Naive thymus-derived CD4-positive, alpha-beta T cell (primary cell): ENCODE data around the gene RUNX2. TPM values are rescaled to one million over a fixed set of nuclear protein-coding genes. Genes with fewer than 3 reads are reported as not detected.

Experiments used
- ATAC-seq: fragments of 150-1000 bp; cut with Tn5 transposase; 2 replicates; pipeline ENCODE4 v1.10.0; 2021; ENCODE audit warnings: mild to moderate bottlenecking, moderate library complexity
- CTCF ChIA-PET: fragments of 350-600 bp; sonication (Branson Sonifier 250); formaldehyde crosslinking; loops from one replicate; lab custom pipeline; 2021; ENCODE audit warnings: antibody characterized with exemption; lab: Charles Lee
- POLR2A ChIA-PET: fragments of 350-600 bp; sonication (Branson Sonifier 250); formaldehyde crosslinking; loops from one replicate; lab custom pipeline; 2021; ENCODE audit warnings: antibody characterized with exemption, inconsistent platforms; lab: Charles Lee
- DNase-seq, 9 donors: peaks; one replicate each; pipeline versions ENCODE4 v3.0.0 to v3.0.0-alpha.2; 2020 to 2022; ENCODE audit warnings: mixed read lengths in 1 of 9
- H3K27ac ChIP-seq: one replicate; pipeline ENCODE4 v1.7.0; 2013; ENCODE audit warnings: mild to moderate bottlenecking, low read depth, low read length, moderate library complexity
- H3K27me3 ChIP-seq, 2 donors: one replicate each; pipeline ENCODE4 v1.7.0; 2013; ENCODE audit warnings: low read length in 2 of 2, mild to moderate bottlenecking in 2 of 2, moderate library complexity in 2 of 2; ENCODE audit not compliant: control insufficient read depth in 2 of 2, insufficient read depth in 2 of 2
- H3K36me3 ChIP-seq, 3 experiments: 1 replicate in 2 of 3; 2 replicates in 1 of 3; pipeline ENCODE4 v1.7.0; 2013; ENCODE audit warnings: low read length in 3 of 3, mild to moderate bottlenecking in 3 of 3, moderate library complexity in 1 of 3; ENCODE audit not compliant: insufficient read depth in 3 of 3, control insufficient read depth in 2 of 3
- H3K4me1 ChIP-seq, 2 donors: one replicate each; pipeline ENCODE4 v1.7.0; 2013; ENCODE audit warnings: low read length in 2 of 2, mild to moderate bottlenecking in 2 of 2, moderate library complexity in 1 of 2; ENCODE audit not compliant: control insufficient read depth in 2 of 2, insufficient read depth in 2 of 2
- H3K4me3 ChIP-seq: 2 replicates; pipeline ENCODE4 v1.7.0; 2013; ENCODE audit warnings: mild to moderate bottlenecking, low read length
- H3K9me3 ChIP-seq, 3 experiments: 1 replicate in 2 of 3; 2 replicates in 1 of 3; pipeline ENCODE4 v1.7.0; 2013; ENCODE audit warnings: low read length in 3 of 3; ENCODE audit not compliant: control insufficient read depth in 2 of 3
- H3K27ac Mint-ChIP-seq, 9 donors: one replicate each; pipeline ENCODE4 v1.8.0; 2020 to 2022; ENCODE audit warnings: mixed read lengths in 9 of 9, mild to moderate bottlenecking in 8 of 9, moderate library complexity in 5 of 9, inconsistent platforms in 2 of 9
- H3K27me3 Mint-ChIP-seq, 5 donors: one replicate each; pipeline ENCODE4 v1.8.0; 2021 to 2022; ENCODE audit warnings: mixed read lengths in 5 of 5, mild to moderate bottlenecking in 1 of 5
- H3K36me3 Mint-ChIP-seq, 5 donors: one replicate each; pipeline ENCODE4 v1.8.0; 2020 to 2022; ENCODE audit warnings: mixed read lengths in 5 of 5, mild to moderate bottlenecking in 3 of 5, inconsistent platforms in 1 of 5
- H3K4me1 Mint-ChIP-seq, 7 donors: one replicate each; pipeline ENCODE4 v1.8.0; 2020 to 2022; ENCODE audit warnings: mixed read lengths in 7 of 7, mild to moderate bottlenecking in 3 of 7, inconsistent platforms in 1 of 7
- H3K4me3 Mint-ChIP-seq, 10 donors: one replicate each; pipeline ENCODE4 v1.8.0; 2020 to 2022; ENCODE audit warnings: mild to moderate bottlenecking in 10 of 10, mixed read lengths in 10 of 10, moderate library complexity in 6 of 10, inconsistent platforms in 2 of 10
- H3K9me3 Mint-ChIP-seq, 11 donors: one replicate each; pipeline ENCODE4 v1.8.0; 2020 to 2022; ENCODE audit warnings: mixed read lengths in 11 of 11, mild to moderate bottlenecking in 4 of 11, inconsistent platforms in 1 of 11, moderate library complexity in 1 of 11
- intact Hi-C, 2 donors: fragments of 100-400 bp; cut with micrococcal nuclease; formaldehyde crosslinking; loops; one replicate each; pipeline ENCODE4 v1.15.1; 2023
- polyA plus RNA-seq, 2 donors: library from polyadenylated mRNA; unstranded; fragments of 300-500 nt; fragmentation: Illumina TruSeq; gene quantifications; one replicate each; pipeline ENCODE4 v1.2.3, GENCODE V29; 2021
- total RNA-seq, 6 experiments: library from RNA in 5 of 6; stranded (reverse) in 5 of 6; gene quantifications; 1 replicate in 5 of 6; 2 replicates in 1 of 6; pipeline ENCODE4 v1.2.3 and lab custom pipeline; 2021 to 2026

The RUNX2 gene
- total and polyA plus RNA-seq, 7 experiments from 2014 or later: 2.3 to 17.9 (median 13.9) TPM

DNA sequence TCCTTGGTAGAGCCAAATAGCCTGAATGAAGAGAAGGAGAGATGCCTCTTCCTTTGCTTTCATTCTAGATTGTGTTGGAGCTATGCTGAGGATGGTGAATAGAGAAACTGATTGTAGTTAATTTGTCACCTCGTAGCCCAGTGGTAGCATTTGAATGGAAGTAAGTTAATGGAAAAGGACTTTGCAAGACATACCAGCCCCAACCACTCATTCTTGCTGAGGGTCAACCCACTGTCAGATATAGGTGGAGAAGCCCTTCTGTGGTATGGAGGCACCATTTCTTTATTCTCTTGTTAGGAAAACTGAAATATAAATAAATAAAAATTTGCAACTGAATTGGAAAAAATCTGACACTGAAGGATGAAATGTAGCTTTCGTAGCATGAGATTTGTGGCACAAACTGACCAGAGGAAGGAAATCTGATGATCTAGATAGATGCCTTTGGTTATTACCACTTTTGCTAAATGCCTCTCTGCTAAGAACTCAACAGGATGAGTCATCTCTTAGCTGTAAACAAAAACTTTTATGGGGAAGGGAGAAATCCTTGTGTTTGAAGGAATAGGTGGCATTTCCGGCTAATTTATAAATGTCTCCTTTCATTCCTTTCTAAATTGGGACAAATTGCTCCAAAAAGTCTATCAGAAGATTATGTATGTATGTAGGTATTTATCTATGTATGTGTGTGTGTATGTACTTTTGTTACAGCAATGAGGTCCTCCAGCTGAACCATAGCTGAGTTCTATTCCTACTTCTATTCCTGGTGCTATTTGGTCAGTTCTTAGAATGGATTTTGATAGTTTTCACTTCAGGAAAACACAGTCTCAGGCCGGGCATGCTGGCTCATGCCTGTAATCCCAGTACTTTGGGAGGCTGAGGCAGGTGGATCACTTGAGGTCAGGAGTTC lies 126.1 kb downstream of the RUNX2 start:
- Mint-ChIP-seq H3K4me1 (peaks cover 23 to 50% (median 30%) of the 10 kb centered on the region in 7 donors), H3K27ac (no peak overlapping the region)
- intact Hi-C loops: loop anchor here in 1 of 2 donors (5.0 kb wide), 1 partner anchor 43 kb away; no protein-coding TSS in a partner anchor

DNA sequence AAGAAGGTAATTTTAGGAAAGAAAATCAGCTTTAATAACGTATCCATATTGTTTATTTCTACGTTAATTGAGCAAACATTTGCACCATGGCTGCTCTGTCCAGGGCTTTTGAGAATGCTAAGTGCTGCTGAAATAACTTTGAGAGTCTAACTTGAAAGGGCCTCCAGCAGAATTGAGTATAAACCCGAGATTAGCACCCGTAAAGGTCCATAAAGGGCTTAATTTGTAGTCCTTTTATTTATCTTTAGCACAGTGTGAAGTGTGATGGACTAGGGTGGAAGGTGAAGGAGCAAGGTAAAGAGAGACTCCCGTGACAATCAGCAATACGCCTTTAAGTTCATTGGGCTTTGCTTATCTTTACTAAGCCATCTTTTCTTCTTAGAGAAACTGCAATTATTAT lies 127.3 kb downstream of the RUNX2 start:
- Mint-ChIP-seq H3K4me3 (no peak overlapping the region), H3K4me1 (peaks cover 17 to 41% (median 19%) of the 10 kb centered on the region in 7 donors), H3K27ac (no peak overlapping the region), H3K9me3 (peaks cover 0 to 2% (median 0%) of the 10 kb centered on the region in 11 donors), H3K36me3 (peaks cover 0 to 31% (median 4%) of the 10 kb centered on the region in 5 donors), H3K27me3 (peaks cover 0 to 2% (median 0%) of the 10 kb centered on the region in 5 donors)
- no peak for ATAC-seq
- CTCF ChIA-PET: no interaction called here
- Histone ChIP-seq H3K4me3 (no peak overlapping the region), H3K4me1 (peaks cover 8 to 23% of the 10 kb centered on the region in 2 donors), H3K27me3 (no peaks in the 10 kb centered on the region), H3K27ac (no peak overlapping the region), H3K9me3 (no peaks in the 10 kb centered on the region), H3K36me3 (no peaks in the 10 kb centered on the region)
- no peak for DNase-seq
- intact Hi-C loops: loop anchor here in 1 of 2 donors (1.0 kb wide), 1 partner anchor 23 kb away; no protein-coding TSS in a partner anchor
- POLR2A ChIA-PET: no interaction called here

More for the DNA sequence above, 126.1 kb downstream of the RUNX2 start:
- CTCF ChIA-PET: no interaction called here
- DNase-seq (no peak), ATAC-seq (peak; percentile 58)
- POLR2A ChIA-PET: interaction anchor here (0.6 kb wide), 1 partner anchor 207 kb away, joined by 7 read pairs; no protein-coding TSS in a partner anchor
- Histone ChIP-seq H3K9me3 (no peaks in the 10 kb centered on the region), H3K4me3 (no peak overlapping the region), H3K4me1 (peaks cover 16 to 30% of the 10 kb centered on the region in 2 donors), H3K36me3 (no peaks in the 10 kb centered on the region), H3K27me3 (no peaks in the 10 kb centered on the region), H3K27ac (no peak overlapping the region)
- peak overlapping the region in 1 of 10 donors; percentile 11 for H3K4me3 Mint-ChIP-seq
- H3K36me3 Mint-ChIP-seq: peaks cover 0 to 40% (median 4%) of the 10 kb centered on the region in 5 donors
- peaks cover 0 to 3% (median 0%) of the 10 kb centered on the region in 5 donors for H3K27me3 Mint-ChIP-seq
- H3K9me3 Mint-ChIP-seq: peaks cover 0 to 2% (median 0%) of the 10 kb centered on the region in 11 donors

DNA sequence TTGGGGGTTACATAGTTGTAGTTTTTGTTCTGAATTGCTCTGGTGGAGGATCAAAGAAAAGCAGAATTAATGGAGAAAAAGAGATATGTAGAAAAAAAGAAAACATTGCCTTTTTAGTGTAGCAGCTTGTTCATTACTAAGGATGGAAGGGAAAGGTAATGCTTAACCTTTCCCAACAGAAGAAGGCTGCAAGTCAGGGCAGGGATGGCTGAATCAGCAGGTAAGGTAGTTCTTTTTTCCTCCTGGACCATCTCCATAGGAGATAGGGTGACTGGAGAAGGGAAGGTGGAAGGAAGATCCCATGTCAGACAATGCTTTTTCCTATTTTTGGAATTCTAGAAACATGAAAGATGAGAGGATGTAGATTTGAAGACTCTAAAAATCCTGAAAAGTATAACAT lies 129.0 kb downstream of the RUNX2 start:
- intact Hi-C loops: no loop called here
- Mint-ChIP-seq H3K27me3 (no peaks in the 10 kb centered on the region), H3K4me3 (no peak overlapping the region), H3K9me3 (no peaks in the 10 kb centered on the region), H3K36me3 (peaks cover 0 to 17% (median 4%) of the 10 kb centered on the region in 5 donors), H3K27ac (no peak overlapping the region), H3K4me1 (peaks cover 0 to 29% (median 9%) of the 10 kb centered on the region in 7 donors)
- DNase-seq: no peak
- no peaks in the 10 kb centered on the region for H3K36me3 ChIP-seq
- H3K9me3 ChIP-seq: no peaks in the 10 kb centered on the region
- no peaks in the 10 kb centered on the region for H3K27me3 ChIP-seq
- no peak overlapping the region for H3K4me3 ChIP-seq
- peaks cover 6 to 15% of the 10 kb centered on the region in 2 donors for H3K4me1 ChIP-seq
- ChIA-PET POLR2A (no interaction called here), CTCF (no interaction called here)
- H3K27ac ChIP-seq: no peak overlapping the region
- ATAC-seq: no peak

DNA sequence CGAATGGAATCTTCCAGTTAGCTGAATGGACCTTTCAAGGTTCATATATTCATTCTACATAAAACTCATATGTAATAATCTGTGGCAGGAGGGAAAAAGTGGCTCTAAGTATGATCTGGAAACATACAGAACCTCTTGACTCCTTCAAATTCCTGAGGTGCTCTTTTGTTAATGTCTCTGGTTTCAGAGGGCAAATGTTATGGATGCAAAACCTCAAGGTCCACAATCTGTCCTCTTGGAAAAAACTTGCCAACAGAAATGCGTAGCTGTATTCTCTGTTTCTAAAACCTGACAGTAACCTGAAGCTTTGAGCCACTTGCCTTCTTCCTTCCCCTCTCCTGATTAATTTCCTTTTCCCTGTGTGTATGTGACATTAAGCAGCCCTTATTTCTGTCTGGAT lies 130.5 kb downstream of the RUNX2 start:
- CTCF ChIA-PET: no interaction called here
- Histone ChIP-seq H3K27me3 (no peaks in the 10 kb centered on the region), H3K27ac (no peak overlapping the region), H3K9me3 (no peaks in the 10 kb centered on the region), H3K4me1 (peaks cover 6 to 17% of the 10 kb centered on the region in 2 donors), H3K36me3 (no peaks in the 10 kb centered on the region), H3K4me3 (no peak overlapping the region)
- H3K4me1 Mint-ChIP-seq: peaks cover 0 to 28% (median 7%) of the 10 kb centered on the region in 7 donors
- intact Hi-C loops: no loop called here
- H3K4me3 Mint-ChIP-seq: no peak overlapping the region
- no peak overlapping the region for H3K27ac Mint-ChIP-seq
- no peaks in the 10 kb centered on the region for H3K9me3 Mint-ChIP-seq
- POLR2A ChIA-PET: no interaction called here
- ATAC-seq (no peak), DNase-seq (no peak)
- H3K27me3 Mint-ChIP-seq: no peaks in the 10 kb centered on the region
- H3K36me3 Mint-ChIP-seq: peaks cover 0 to 10% (median 4%) of the 10 kb centered on the region in 5 donors

DNA sequence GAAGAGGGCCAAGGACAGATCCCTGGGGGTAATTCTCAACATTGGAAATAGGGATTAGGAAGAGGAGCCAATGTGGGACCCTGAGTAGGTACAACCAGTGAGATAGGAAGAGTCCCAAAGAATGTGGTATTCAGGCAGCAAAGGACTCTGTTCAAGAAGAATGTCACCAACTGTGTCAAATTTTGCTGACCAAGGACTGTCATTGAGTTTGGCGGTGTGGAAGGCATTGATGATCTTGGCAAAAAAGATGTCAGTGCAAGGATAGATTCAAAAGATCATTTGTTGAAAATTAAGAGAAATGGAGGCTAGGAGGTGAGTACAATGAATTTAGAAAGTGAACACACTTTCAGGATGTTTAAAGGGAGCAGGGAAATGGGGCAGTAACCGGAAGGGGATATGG lies 132.0 kb downstream of the RUNX2 start:
- Mint-ChIP-seq H3K4me3 (no peak overlapping the region), H3K27ac (no peak overlapping the region), H3K27me3 (no peaks in the 10 kb centered on the region), H3K36me3 (peaks cover 0 to 6% (median 4%) of the 10 kb centered on the region in 5 donors), H3K4me1 (peaks cover 0 to 23% (median 7%) of the 10 kb centered on the region in 7 donors), H3K9me3 (no peaks in the 10 kb centered on the region)
- POLR2A ChIA-PET: interaction anchor here (1.2 kb wide), 1 partner anchor 8 kb away, joined by 3 read pairs; no protein-coding TSS in a partner anchor
- no peak overlapping the region for H3K27ac ChIP-seq
- no peaks in the 10 kb centered on the region for H3K9me3 ChIP-seq
- H3K27me3 ChIP-seq: no peaks in the 10 kb centered on the region
- DNase-seq (no peak), ATAC-seq (no peak)
- CTCF ChIA-PET: no interaction called here
- H3K4me1 ChIP-seq: peaks cover 6 to 9% of the 10 kb centered on the region in 2 donors
- no peak overlapping the region for H3K4me3 ChIP-seq
- H3K36me3 ChIP-seq: no peaks in the 10 kb centered on the region
- intact Hi-C loops: no loop called here

DNA sequence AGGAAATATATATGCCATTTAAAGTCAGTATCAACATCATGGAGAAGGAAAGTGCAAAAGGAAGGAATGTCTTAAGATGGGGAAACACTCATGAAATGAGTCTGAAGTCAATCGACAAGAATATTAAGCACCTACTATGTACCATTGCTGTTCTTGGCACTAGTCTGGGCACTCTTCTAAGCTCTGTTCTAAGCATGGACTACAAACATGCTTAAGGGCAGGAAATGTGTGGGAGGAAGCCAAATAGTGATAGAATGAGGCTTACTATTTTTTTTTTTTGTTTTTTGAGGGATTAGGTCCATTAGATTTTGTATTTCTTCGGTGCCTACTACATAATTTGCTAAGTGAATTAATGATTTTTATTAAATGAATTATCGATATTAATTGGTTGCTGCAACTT lies 133.4 kb downstream of the RUNX2 start:
- Histone ChIP-seq H3K4me1 (peaks cover 6 to 9% of the 10 kb centered on the region in 2 donors), H3K4me3 (no peak overlapping the region), H3K36me3 (no peaks in the 10 kb centered on the region), H3K27ac (no peak overlapping the region), H3K9me3 (no peaks in the 10 kb centered on the region), H3K27me3 (no peaks in the 10 kb centered on the region)
- Mint-ChIP-seq H3K27ac (no peak overlapping the region), H3K9me3 (no peaks in the 10 kb centered on the region), H3K4me3 (no peak overlapping the region), H3K27me3 (no peaks in the 10 kb centered on the region), H3K36me3 (peaks cover 0 to 6% (median 4%) of the 10 kb centered on the region in 5 donors), H3K4me1 (peaks cover 0 to 23% (median 7%) of the 10 kb centered on the region in 7 donors)
- POLR2A ChIA-PET: interaction anchor here (0.6 to 1.2 kb wide), 3 partner anchors 9 to 10 kb away, joined by 3 to 5 read pairs (median 3); no protein-coding TSS in a partner anchor
- CTCF ChIA-PET: interaction anchor here (0.7 kb wide), 1 partner anchor 606 kb away, joined by 4 read pairs; no protein-coding TSS in a partner anchor
- ATAC-seq: no peak
- DNase-seq: no peak
- intact Hi-C loops: no loop called here
